Pulmonary artery endothelial cell (primary cell): ENCODE data around the gene MACROH2A1. TPM values are rescaled to one million over a fixed set of nuclear protein-coding genes. Genes with fewer than 3 reads are reported as not detected.

Experiments
- DNase-seq: peaks from one replicate; pipeline ENCODE4 v3.0.0-alpha.2; 2011; ENCODE audit warnings: low read depth, low spot score
- total RNA-seq: library from RNA; depleted of rRNA; stranded (reverse); fragments of >200 nt; gene quantifications from 2 replicates; pipeline ENCODE4 v1.2.3, GENCODE V29; 2014

The MACROH2A1 gene
- total RNA-seq = 187 and 194 TPM in 2 replicates

DNA sequence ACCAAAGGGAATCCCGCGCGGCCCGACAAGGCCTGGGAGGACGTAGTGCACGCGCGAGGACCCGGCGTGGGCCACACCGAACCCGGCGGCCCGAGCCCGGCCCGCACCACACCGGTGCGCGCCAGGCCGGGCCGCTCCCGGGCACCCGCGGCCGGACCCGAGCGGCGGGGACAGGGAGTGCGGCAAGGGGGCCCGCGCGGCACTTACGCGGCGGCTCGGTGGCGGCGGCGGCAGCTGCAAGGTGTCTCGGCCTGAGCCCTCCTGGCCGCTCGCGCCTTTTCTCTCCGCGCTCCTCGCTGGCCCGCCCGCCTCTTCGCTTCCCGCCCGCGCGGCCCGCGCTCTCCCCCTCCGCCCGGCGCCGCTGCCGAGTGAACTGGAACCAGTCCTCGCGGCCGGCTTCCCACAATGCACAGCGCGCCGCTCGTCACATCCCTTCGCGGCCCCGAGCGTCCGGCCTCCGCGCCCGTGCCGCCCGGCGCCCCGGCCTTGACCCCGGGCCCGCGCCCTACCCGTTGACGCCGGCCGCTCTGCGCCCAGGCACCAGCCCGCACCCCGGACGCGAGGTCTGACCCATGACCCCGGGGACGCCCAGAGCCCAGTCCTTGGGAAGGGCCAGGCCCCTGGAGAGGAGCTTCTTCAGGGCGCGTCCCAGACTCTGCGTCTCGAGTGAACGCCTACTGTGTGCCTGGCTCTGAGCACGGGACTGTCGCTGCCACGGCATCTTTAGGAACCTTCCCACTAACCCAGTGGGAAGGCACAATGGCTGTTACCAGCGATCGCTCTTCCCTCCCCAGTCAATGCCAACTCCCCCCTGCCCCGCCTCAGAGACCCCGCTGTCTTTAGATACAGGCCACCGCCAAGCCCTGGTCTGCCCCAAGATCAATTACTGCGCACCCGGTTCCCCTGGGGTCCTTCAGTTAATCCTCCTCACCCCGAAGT is at the start of gene MACROH2A1:
Gene MACROH2A1, minus strand, starts transcription at position 377 of the 939 bp plus-strand sequence. CDS start 10,138 bp downstream, outside the sequence.
- peak; percentile 36 for DNase-seq

DNA sequence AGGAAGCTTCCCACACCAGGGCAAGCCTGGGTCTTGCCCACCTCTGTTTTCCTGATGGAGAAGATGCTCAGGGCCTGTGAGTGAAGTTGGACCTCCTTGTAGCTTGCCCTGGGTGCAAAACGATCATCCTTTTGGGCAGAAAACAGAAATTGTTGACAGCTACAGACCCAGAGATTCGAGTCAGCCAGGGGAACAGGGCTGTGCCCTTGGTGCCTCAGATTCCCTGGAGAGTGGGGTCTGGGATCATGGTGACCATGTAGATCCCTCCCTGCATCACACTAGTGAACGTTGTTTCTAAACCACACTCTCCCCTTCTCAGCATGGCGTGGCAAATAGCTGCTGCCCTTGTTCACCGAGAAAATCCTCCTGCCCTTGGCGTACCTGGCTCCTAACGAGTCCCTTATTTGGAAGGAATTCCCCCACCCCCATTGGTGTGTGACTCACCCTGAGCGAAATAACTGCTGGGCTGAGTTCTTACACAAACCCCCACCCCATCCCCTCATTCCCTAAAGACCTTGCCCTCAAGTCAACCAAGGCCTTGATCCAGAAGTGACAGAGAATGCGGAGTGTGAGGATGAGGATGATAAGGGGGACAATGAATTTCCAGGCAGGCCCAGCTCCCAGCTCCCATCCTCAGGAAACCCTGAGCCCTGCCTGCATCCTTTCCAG is 49.2 kb upstream of the MACROH2A1 start:
- no peak for DNase-seq

DNA sequence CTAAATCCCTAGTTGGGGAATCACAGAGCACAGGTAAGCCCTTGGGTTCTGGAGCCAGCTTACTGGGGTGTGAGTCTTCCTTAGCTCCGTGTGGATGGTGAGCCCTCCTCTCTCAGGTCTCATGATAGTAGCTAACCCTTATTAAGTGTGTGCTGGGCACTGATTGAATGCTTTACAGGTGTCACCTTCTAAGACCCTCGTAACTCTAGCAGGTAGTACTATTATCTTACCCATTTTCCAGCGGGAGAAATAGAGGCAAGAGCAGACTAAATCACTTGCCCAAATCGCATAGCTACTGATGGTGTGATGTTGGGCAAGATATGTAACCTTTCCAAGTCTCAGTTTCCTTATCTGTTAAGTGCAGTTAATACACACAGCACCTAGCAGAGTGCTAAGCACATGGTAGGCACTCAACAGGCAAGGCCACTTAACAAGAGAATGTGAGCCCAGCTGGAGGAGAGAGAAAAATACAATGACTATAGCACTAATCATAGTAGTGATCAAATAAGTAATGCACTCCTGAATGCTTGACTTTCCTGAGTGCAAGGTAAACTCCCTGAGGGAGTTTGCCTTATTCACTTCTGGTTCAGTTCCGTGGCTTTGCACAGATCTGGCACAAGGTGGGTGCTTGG is 48.4 kb upstream of the MACROH2A1 start, which contains the start of gene DCANP1:
Gene DCANP1, minus strand, starts transcription at position 51 of the 632 bp plus-strand sequence. CDS start 240 bp downstream, outside the sequence.
- DNase-seq = no peak

DNA sequence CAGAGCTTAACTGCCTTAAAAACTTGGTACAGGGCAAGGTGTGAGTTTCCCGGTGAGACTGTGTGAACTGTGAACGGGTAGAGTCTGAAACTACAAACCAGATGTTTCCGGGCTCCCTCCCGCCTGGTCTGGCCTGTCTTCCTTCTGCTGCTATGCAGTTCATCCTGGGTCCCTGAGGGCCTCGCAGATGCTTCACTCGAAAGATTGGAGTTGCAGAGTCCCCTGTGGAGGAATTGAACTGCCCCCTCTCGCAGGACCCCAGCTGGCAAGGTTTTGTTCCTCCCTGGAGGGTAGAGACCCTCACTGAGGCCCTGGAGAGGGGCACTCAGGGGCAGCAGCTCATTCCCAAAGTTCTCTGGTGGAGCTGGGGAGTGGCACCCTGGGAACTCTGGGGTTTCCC is 47.6 kb upstream of the MACROH2A1 start:
- no peak for DNase-seq

DNA sequence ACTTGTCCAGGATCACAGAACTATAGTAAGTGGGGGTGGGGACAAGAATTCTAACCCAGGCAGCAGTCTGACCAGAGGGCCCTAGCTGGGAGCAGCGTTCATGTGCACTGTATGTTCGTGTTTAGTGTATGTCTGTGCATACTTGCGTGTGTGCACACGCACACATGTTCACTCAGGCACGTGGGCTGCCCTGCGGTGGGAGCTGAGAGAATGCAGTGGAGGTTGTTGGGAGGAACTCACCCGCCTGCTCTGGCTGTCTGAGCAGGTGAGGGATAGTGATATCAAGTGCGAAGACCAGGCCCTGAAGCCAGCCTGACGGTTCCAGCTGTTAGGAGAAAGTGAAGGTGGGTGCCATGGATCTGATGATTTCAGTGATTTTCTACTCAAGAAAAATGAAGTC is 47.2 kb upstream of the MACROH2A1 start:
- DNase-seq = no peak

DNA sequence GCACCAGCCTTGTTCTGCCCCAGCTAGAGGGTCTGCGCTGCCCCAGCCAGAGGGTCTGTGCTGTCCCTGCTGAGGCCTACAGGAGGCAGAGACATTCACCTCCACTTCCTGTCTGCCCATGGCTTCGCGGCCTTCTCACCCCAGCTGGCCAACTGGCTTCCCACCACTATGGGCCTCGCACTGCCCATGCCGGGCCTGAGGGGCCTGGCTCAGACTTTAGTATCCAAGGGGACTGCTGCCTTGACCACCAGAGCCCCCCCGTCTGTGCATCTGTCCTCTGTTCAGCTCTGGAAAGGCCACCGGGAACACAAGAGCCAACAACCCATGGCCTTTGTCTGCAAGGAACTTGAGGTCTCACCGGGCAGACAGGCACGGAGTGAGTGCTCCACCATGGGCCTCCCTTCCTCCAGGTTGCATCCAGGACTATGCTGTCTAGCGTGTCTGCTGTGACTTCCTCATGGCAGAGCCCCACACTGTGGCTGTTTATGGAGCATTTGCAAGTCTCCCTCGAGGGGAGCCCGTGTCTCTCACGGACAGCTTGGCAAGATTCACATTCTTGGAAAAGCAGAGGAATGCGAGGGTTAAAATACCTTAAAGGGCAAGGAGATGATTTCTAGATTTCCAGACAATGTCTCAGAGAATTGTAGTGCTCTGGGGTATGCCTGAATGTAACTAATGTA is 46.4 kb upstream of the MACROH2A1 start:
- no peak for DNase-seq

DNA sequence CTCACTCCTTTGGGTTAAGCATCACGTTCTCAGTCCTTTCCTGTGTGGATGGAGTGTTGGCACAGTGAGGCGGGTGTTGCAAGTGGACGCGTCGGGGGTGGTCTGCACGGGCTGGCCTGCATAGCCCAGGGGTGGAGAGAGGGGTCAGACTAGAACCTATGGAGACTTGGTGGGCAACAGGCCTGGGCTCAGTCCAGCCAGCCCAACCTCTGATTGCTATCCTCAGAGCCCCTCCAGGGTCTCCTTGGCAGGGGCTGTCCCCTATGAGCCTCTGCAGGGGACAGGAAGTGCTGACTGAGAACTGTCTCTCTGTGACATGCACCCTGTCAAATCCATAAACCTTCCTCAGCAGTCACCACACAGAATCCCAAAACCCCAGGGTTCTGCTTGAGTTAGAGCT is 45.9 kb upstream of the MACROH2A1 start:
- no peak for DNase-seq

DNA sequence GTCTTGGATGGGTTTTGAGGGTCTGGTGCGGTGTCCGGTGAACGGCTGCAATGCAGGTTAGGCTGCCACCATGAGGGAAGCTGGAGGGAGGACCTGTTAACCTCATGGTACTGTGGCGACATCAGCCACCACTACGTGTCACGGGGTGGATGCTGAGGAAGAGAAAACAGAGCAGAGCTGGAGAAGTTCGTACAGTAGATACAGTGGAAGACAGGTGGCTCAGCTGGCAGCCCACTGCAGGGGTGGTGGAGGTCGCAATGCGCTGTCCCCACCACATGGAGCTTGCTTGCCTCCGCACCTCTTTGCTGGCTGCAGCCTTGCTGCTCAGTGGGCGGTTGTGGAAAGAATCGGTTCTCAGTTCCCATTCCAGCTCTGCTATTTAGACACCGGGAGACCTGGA is 45.3 kb upstream of the MACROH2A1 start:
- DNase-seq = no peak

DNA sequence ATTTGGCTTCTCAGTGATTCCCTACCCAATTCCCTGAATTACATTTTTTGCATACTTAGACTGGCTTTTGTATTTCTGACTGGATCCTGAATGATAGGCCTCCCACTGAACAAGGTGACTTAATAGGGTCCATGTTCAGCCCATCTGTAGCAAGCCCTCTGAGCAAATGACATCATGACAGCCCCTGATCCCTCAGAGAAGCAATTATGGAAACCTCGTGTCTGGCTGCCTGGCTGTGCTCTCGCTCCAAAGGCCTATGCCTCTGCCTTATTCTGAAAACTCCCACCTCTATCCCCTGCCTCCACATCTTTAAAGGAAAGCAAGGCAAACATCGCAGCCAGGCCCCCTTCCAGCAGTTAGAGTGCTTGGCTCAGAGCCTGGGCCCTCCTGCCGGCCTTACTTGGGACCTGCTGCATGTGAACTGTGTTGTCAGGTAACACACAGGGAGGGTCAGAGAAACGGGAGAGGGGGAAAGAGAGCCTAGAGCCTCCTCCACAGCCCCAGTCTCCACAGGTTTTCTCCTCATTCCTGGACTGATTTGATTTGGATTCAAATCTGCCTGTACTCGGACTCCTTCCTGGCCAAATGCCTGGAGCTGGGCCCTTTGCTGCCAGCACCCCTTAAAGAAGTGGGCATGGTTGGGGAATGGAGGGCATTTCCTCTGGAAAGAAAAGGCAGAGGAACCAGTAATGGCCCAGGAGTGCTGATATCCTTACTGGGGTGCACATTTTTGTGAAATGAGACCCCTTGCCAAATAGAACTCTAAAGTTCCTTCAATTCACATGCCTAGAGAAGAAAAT is 44.3 kb upstream of the MACROH2A1 start:
- DNase-seq = no peak

DNA sequence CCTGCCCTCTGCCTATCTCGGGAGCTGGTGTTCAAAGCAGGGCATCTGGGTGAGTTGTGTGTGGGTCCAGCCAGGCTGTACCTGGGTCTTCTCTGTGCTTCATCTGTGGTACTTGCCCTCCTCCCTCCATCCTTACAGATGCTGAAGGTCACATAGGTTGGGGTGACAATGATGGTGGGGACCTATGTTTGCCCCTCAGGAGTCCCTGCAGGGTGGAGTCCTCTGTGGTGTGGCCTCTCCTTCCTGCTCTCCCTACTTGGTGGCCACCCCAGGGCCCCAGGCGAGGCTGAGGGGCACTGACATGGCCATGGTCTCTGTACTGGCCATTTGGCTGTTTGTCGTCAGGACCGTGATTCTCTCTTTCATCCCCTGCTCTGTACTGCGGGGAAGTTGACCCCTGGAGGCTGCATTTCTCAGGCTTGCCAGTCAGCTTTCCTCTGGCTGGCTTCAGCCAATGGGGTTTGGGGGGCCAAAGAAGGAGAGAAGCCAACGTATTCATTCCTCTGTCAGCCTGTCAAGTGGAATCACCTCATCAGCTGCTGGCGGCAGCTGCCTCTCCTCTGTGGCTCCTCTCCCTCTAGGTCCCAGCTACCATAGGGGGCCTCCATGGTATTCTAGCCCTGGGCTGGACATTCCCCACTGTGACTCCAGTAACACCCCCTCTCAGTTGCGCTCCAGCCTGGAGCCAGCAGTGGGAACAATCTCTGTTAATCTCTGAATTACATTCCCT is 43.6 kb upstream of the MACROH2A1 start:
- DNase-seq = no peak

DNA sequence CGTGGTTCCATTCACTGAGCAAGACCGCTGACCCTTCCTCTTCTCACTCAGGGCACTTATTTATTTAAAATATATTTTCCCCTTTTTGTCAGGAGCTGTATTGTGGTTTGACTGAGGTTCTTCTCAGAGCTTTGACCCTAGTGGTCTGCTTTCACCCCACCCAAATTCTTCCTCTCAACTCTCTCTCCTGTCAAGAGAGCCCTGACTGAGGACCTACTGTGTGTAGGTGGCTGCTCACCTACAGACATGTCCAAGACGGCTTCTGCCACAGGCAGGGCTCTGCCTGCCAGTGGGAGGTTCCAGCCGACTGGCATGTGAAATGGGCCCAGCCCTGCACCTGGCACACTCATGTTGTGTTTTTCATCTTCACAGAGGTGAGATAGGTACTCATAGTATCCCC is 42.9 kb upstream of the MACROH2A1 start:
- no peak for DNase-seq

DNA sequence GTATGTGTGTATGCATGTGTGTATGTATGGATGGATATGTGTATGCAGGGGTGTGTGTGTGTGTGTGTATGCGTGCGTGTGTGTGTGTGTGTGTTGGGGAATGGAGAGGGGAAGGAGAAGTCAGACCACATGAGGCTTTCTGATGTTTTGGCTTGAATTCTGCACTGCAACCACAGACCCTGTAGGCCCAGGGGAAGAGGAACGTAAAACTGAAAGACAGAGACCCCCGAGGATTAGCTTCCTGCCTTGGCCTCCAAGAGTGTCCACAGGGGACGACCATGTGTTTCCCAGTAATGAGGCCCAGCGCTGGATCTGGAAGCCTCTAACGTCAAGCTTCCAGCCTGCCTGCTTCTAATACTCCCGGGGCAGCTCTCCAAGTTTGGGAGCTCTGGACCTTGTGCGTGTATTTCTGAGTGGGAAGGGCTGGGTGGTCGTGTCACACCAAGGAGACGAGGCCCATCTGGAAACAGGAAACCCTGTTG is 42.4 kb upstream of the MACROH2A1 start:
- no peak for DNase-seq

DNA sequence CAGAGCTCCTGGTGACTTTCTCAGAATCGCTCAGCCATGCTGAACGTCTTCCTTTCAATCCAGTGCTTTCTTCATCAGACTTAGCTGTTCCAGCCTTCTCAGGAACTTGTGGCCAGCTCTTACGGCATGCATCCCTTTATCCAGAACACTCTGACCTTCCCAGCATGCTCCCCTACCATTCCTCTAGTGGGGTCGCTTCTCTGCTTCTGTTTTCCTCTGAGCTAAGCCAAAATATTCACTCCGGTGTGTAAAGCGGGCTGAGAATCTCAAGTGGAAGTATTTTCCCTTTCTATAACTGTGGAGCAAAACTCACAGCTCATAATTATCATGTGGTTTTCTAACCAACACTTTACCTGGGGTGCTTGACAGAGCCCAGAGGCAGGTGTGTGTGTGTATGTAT is 41.9 kb upstream of the MACROH2A1 start:
- DNase-seq = no peak

DNA sequence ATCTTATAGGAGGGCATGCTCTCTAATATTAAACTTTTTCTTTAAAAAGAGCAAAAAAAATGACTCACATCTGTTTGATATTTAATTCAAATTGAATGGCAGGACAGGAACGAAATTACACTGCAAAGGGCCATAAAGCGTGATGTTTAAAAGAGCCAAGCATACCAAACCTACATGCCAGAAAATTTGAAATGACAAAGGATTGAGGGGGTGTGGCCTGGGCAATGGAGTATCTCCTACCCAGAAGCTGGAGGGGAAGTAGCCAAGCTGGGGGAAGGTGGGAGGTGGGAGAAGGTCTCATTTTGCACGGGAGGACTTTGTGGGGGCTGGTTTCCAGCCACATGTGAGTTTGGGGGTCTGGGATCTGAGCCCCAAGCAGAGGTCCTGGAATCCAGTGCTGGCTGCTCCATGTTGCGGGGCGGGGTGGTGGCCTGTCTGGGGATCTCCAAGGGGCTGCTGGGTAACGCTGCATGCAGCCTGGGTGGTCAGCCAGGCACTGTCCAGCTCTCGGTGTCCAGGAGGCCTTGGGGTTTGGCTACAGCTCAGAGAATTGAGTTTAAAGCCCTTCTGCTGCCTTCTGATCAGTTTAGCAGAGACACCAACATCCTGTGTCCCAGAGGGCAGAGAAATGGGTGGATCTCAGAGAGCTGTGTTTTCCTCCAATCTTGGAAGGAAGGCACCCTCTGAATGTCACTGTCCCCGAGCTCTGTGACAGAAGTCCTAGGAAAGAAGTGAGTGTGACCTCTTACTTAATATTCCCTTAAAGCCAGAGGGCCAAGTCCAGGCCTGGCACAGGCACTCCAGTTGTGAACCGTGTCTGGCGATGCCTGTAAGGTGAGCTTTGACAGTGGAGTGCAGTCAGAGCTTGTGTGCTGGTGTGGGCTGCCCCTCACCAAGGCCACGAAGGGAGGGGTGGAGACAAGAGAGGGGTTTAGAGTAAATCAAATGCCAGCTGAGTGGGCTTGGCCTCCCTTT is 40.5 kb upstream of the MACROH2A1 start:
- no peak for DNase-seq

DNA sequence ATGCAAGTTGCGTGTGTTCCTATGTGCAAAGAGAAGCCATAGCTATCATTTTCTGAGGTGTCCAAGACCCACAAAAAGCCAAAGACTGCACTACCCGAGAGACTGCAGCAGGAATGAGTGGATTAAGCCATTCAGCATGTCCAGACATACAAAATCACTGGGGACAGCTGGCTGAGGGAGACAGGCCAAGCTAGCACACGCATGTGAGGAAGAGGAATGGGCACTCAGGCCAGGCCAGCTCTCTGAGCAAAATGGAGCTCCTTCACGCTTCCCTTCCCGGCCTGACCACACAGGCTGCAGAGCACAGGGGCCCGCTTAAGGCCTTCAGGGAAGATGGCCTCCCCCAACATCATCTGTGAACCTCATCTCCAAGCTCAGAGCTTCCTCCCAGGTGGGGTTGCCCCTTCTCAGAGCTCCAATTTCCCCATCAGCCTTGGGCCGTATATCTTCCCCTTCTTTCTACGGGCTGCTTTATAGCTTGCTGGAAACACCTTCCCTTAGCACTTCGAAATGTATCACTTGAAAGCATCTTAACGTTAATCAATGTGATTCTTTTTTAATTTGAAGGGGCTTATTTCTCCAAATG is 39.7 kb upstream of the MACROH2A1 start:
- no peak for DNase-seq

DNA sequence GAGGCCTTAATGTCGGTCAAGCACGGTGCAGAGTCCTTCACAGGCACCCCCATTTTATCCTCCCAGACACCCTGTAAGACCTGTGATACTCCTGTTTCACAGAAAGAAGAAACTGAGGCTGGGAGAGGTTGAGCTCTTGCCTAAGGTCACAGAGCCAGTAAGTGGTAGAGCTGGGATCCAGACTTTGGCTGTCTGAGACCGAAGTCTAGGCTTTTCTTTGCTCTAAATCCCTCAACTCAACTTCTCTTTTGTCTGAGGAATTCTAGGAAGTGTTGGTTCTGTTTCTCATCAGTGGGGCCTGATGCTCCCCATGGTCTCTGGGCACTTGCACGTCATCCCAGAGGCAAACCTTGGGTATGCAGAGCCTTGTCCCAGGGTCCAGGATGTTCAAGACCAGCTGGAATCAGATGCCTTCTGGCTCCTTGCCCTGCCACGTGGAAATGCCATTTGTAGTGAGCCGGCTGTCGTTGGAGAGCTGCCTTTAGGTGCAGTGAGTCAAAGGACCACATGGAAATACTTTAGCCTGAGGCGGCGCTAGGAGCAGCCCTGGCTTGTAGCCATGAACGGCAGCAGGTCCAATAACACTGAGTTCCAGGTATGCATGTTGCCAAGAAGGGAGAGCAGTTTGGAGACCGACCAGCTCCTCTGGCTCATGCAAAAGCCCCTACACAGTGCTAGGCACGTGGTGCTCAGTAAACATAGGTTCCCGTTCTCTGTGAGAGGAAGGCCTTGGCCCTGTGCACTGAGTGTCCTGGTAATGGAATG is 38.9 kb upstream of the MACROH2A1 start:
- DNase-seq = peak; percentile 26

DNA sequence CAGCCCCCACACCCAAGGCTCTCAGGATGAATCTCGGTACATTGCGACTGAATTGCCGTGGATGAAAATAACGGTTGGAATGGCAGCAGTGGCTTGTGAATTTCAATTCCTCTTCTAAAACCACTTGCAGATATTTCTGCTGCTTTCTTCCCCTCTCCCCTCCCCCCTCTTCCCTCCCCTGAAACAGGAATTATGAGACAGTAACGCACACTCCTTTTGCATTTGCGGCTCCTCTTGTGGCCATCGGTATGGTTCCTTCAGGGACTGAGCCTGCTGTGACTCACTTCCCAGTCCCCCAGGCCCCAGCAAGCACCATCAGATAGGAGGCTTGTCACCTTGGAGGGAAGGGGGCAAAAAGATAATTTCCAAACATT is 38.4 kb upstream of the MACROH2A1 start:
- DNase-seq = no peak
